Spleen (tissue), 11 donors: ENCODE measurements around the gene OTOG. TPM values are rescaled to one million over a fixed set of nuclear protein-coding genes. Genes with fewer than 3 reads are reported as not detected.

Source experiments
- DNase-seq: peaks from one replicate; pipeline ENCODE4 v3.0.0-alpha.2; 2020
- H3K27ac ChIP-seq, 8 donors: fragments of 200-600 bp; sonication (generic) in 7 of 8; 1 replicate in 4 of 8; 2 replicates in 4 of 8; pipeline versions ENCODE4 v1.5.0 to v1.8.0; 2016 to 2021; ENCODE audit warnings: inconsistent platforms in 4 of 8, mild to moderate bottlenecking in 4 of 8, moderate library complexity in 1 of 8
- H3K27me3 ChIP-seq, 7 donors: fragments of 200-600 bp; sonication (generic) in 6 of 7; replicated peaks in 1 of 7; 1 replicate in 4 of 7; 2 replicates in 3 of 7; pipeline versions ENCODE4 v1.5.0 to v1.8.0; 2016 to 2021; ENCODE audit warnings: inconsistent platforms in 3 of 7, mild to moderate bottlenecking in 1 of 7
- H3K36me3 ChIP-seq, 6 donors: fragments of 200-600 bp; sonication (generic) in 5 of 6; 1 replicate in 4 of 6; 2 replicates in 2 of 6; pipeline versions ENCODE4 v1.5.0 to v1.8.0; 2016 to 2021; ENCODE audit warnings: inconsistent platforms in 2 of 6
- H3K4me1 ChIP-seq, 6 donors: fragments of 200-600 bp; sonication (generic) in 5 of 6; 1 replicate in 3 of 6; 2 replicates in 3 of 6; pipeline versions ENCODE4 v1.5.0 to v1.8.0; 2016 to 2021; ENCODE audit warnings: inconsistent platforms in 3 of 6
- H3K4me3 ChIP-seq, 8 donors: fragments of 200-600 bp; sonication (generic) in 7 of 8; 1 replicate in 4 of 8; 2 replicates in 4 of 8; pipeline versions ENCODE4 v1.5.0 to v1.8.0; 2016 to 2021; ENCODE audit warnings: inconsistent platforms in 4 of 8, mild to moderate bottlenecking in 4 of 8, moderate library complexity in 2 of 8
- H3K9me3 ChIP-seq, 8 donors: fragments of 200-600 bp; sonication (generic) in 7 of 8; 1 replicate in 4 of 8; 2 replicates in 4 of 8; pipeline versions ENCODE4 v1.5.0 to v1.8.0; 2016 to 2021; ENCODE audit warnings: inconsistent platforms in 4 of 8
- POLR2A ChIP-seq, 3 donors: fragments of 450-650 bp; IDR thresholded peaks; one replicate each; pipeline ENCODE4 v1.5.1; 2017; ENCODE audit warnings: antibody characterized with exemption in 3 of 3, mild to moderate bottlenecking in 1 of 3
- POLR2AphosphoS5 ChIP-seq, 3 donors: sonication (generic); formaldehyde crosslinking; IDR thresholded peaks; one replicate each; pipeline ENCODE4 v1.5.1; 2017; ENCODE audit warnings: antibody characterized with exemption in 3 of 3
- WGBS, 5 donors: extraction: QIAGEN DNeasy Blood & Tissue Kit in 3 of 5; methylation state at CpG; one replicate each; pipeline versions ENCODE4 v1.1.5 to v1.1.7; 2013 to 2018; 5-methylcytosine and 5-hydroxymethylcytosine counted together
- intact Hi-C: fragments of 100-400 bp; cut with DNase I; formaldehyde crosslinking; loops from one replicate; pipeline ENCODE4 v1.15.0; 2023; ENCODE audit warnings: low total_unique reads
- polyA plus RNA-seq, 3 donors: library from polyadenylated mRNA; stranded (reverse); fragments of 200-250 nt; gene quantifications; one replicate each; pipeline ENCODE4 v1.2.1, GENCODE V29; 2013
- total RNA-seq, 7 donors: library from RNA; depleted of rRNA in 3 of 7; stranded (reverse); fragments of >200 nt in 3 of 7; fragmentation: NEBNext Ultra II Directional in 4 of 7; extraction: Animal tissue kit (Norgen Biotek cat#: 25700) in 4 of 7; gene quantifications; one replicate each; pipeline versions ENCODE4 v1.1.0 to v1.2.1, GENCODE V29; 2016 to 2021
- TF ChIP-seq, protein P1 (sequence below), 11 experiments: fragments of 200-600 bp in 7 of 11; fragments of 450-650 bp in 4 of 11; sonication (generic) in 4 of 11; IDR thresholded peaks in 8 of 11; conservative IDR thresholded peaks in 3 of 11; 1 replicate in 7 of 11; 2 replicates in 4 of 11; pipeline versions ENCODE4 v1.4.0 to v1.8.0; 2016 to 2021; ENCODE audit warnings: antibody characterized with exemption in 11 of 11, inconsistent platforms in 4 of 11, mild to moderate bottlenecking in 1 of 11
- donor health status: healthy with polysubstance abuse.
- donor health status: DM: no; HTN: no; CAD: no; lungs with moderate emphysema.
- donor health status: DM: no; HTN: no; CAD: no.
- donor health status: Bipolar disorder and iron deficiency.
- donor health status: healthy.
- donor health status: DM: no; HTN: no; CAD: no.
- donor health status: DM: yes; HTN: yes; CAD: no.

The OTOG gene
- total and polyA plus RNA-seq, 10 donors = not detected

GRCh38 chr11:17655682-17656081, 108.6 kb downstream of the OTOG start:
- intact Hi-C loops = no loop called here
- TF ChIP-seq, protein P1, sequence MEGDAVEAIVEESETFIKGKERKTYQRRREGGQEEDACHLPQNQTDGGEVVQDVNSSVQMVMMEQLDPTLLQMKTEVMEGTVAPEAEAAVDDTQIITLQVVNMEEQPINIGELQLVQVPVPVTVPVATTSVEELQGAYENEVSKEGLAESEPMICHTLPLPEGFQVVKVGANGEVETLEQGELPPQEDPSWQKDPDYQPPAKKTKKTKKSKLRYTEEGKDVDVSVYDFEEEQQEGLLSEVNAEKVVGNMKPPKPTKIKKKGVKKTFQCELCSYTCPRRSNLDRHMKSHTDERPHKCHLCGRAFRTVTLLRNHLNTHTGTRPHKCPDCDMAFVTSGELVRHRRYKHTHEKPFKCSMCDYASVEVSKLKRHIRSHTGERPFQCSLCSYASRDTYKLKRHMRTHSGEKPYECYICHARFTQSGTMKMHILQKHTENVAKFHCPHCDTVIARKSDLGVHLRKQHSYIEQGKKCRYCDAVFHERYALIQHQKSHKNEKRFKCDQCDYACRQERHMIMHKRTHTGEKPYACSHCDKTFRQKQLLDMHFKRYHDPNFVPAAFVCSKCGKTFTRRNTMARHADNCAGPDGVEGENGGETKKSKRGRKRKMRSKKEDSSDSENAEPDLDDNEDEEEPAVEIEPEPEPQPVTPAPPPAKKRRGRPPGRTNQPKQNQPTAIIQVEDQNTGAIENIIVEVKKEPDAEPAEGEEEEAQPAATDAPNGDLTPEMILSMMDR (IDR thresholded peaks at IDR 0.05 in 8 of 11, conservative IDR thresholded peaks at IDR 0.05 in 3 of 11) = no peak
- TF ChIP-seq POLR2AphosphoS5 (IDR thresholded peaks at IDR 0.05) = no peak
- no peak for TF ChIP-seq POLR2A (IDR thresholded peaks at IDR 0.05)
- Histone ChIP-seq H3K27ac (no peak overlapping the region), H3K9me3 (peaks cover 0 to 24% (median 18%) of the 10 kb centered on the region in 8 donors), H3K4me1 (no peaks in the 10 kb centered on the region), H3K27me3 (peaks cover 0 to 36% (median 0%) of the 10 kb centered on the region in 7 donors), H3K4me3 (no peak overlapping the region), H3K36me3 (no peaks in the 10 kb centered on the region)
- 66 to 75% (median 72%) methylated on average over 2 of the region's 2 CpGs for WGBS, 5 donors
- DNase-seq = no peak

- Histone ChIP-seq H3K9me3 (peaks cover 0 to 24% (median 18%) of the 10 kb centered on the region in 8 donors), H3K36me3 (no peaks in the 10 kb centered on the region), H3K27me3 (peaks cover 0 to 14% (median 0%) of the 10 kb centered on the region in 7 donors), H3K4me3 (no peak overlapping the region), H3K27ac (no peak overlapping the region), H3K4me1 (no peaks in the 10 kb centered on the region)
- intact Hi-C loops = no loop called here
- no peak for TF ChIP-seq POLR2AphosphoS5 (IDR thresholded peaks at IDR 0.05)
- TF ChIP-seq, protein P1 (IDR thresholded peaks at IDR 0.05 in 8 of 11, conservative IDR thresholded peaks at IDR 0.05 in 3 of 11) = no peak
- TF ChIP-seq POLR2A (IDR thresholded peaks at IDR 0.05) = no peak
- DNase-seq = no peak
Observed at GRCh38 chr11:17658211-17658610, 111.2 kb downstream of the OTOG start.

GRCh38 chr11:17668166-17668565, 121.1 kb downstream of the OTOG start:
- H3K27me3 ChIP-seq = peaks cover 0 to 7% (median 0%) of the 10 kb centered on the region in 7 donors
- TF ChIP-seq POLR2AphosphoS5 (IDR thresholded peaks at IDR 0.05) = no peak
- TF ChIP-seq, protein P1 (IDR thresholded peaks at IDR 0.05 in 8 of 11, conservative IDR thresholded peaks at IDR 0.05 in 3 of 11) = no peak
- no peak for TF ChIP-seq POLR2A (IDR thresholded peaks at IDR 0.05)
- H3K9me3 ChIP-seq = peaks cover 0 to 9% (median 0%) of the 10 kb centered on the region in 8 donors
- DNase-seq = no peak
- intact Hi-C loops = no loop called here
- no peaks in the 10 kb centered on the region for H3K36me3 ChIP-seq
- no peak overlapping the region for H3K27ac ChIP-seq
- H3K4me1 ChIP-seq = no peaks in the 10 kb centered on the region
- H3K4me3 ChIP-seq = no peak overlapping the region

DNA sequence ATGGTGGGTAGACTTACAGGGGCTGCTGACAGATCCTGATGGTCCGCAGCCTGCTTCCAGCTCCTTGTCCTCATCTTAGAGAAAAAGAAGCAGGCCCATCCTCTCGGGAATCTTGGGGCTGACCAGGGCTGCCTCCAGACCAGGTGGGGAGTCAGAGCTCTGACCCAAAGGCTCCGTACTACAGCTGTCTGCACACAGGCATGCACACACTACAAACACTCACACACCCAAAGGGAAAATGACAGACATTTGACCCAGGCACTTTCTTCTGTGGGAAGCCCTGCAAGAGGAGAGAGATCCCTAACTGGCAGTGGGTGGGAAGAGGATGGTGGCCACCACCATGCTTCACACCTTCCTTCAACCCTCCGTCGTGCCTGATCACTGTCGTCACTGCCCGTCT, 125.4 kb downstream of the OTOG start:
- Histone ChIP-seq H3K36me3 (no peaks in the 10 kb centered on the region), H3K27me3 (peaks cover 0 to 7% (median 0%) of the 10 kb centered on the region in 7 donors), H3K27ac (no peak overlapping the region), H3K9me3 (peaks cover 0 to 31% (median 23%) of the 10 kb centered on the region in 8 donors), H3K4me1 (no peaks in the 10 kb centered on the region), H3K4me3 (no peak overlapping the region)
- DNase-seq = no peak
- TF ChIP-seq, protein P1 (IDR thresholded peaks at IDR 0.05 in 8 of 11, conservative IDR thresholded peaks at IDR 0.05 in 3 of 11) = no peak
- no peak for TF ChIP-seq POLR2A (IDR thresholded peaks at IDR 0.05)
- TF ChIP-seq POLR2AphosphoS5 (IDR thresholded peaks at IDR 0.05) = no peak
- 80 to 90% (median 87%) methylated on average over 7 of the region's 7 CpGs for WGBS, 5 donors
- intact Hi-C loops = no loop called here
